Activated T-cell treated with anti-CD3 and anti-CD28 coated beads, Interleukin-2, amount 50 U/mL, for 72 hours (primary cell): ENCODE measurements around the gene MAP1LC3B. TPM values are rescaled to one million over a fixed set of nuclear protein-coding genes. Genes with fewer than 3 reads are reported as not detected.

Experiments used
- total RNA-seq, 2 donors: library from RNA; stranded (reverse); gene quantifications; one replicate each; pipeline ENCODE4 v1.2.3, GENCODE V29; 2022

The MAP1LC3B gene
- total RNA-seq, 2 donors from 2014 or later = 116 to 146 TPM

Other genes with a start within 250 kb of the MAP1LC3B start
- 10 to 100 TPM; 15.1 to 17.8 TPM for gene C16orf95, start 74.9 kb upstream of the MAP1LC3B start, total RNA-seq
- gene FBXO31, start 8.6 kb upstream of the MAP1LC3B start, total RNA-seq = 10 to 100 TPM; 33.7 to 36.8 TPM
- gene ZCCHC14, start 100.7 kb downstream of the MAP1LC3B start, total RNA-seq = 10 to 100 TPM; 13.6 to 14.1 TPM
- under 1 TPM; 0.60 to 0.74 TPM for gene JPH3, start 210.2 kb downstream of the MAP1LC3B start, total RNA-seq